Caco-2 (cell line): ENCODE results near the gene LRRC28. TPM values are rescaled to one million over a fixed set of nuclear protein-coding genes. Genes with fewer than 3 reads are reported as not detected.

Source experiments
- BruUV-seq: library from RNA; stranded (reverse); fragments of 400-500 nt; replicated peaks from 2 replicates; lab custom pipeline; 2021; lab: Mats Ljungman, UMichigan
- CTCF ChIA-PET: fragments of 300-600 bp; sonication (Branson Sonifier 250); formaldehyde crosslinking; loops from one replicate; lab custom pipeline; 2022; ENCODE audit warnings: antibody characterized with exemption; lab: Charles Lee
- POLR2A ChIA-PET: fragments of 300-600 bp; sonication (Branson Sonifier 250); formaldehyde crosslinking; loops from one replicate; lab custom pipeline; 2022; ENCODE audit warnings: antibody characterized with exemption; lab: Charles Lee
- DNase-seq, 2 experiments: peaks; one replicate each; pipeline versions ENCODE4 v3.0.0 to v3.0.0-alpha.2; 2020 to 2022
- H3K27me3 ChIP-seq: replicated peaks from 2 replicates; pipeline ENCODE4 v1.6.0; 2011; ENCODE audit warnings: low read length; ENCODE audit not compliant: control insufficient read depth, insufficient read depth
- H3K36me3 ChIP-seq: 2 replicates; pipeline ENCODE4 v1.5.1; 2011; ENCODE audit warnings: low read length; ENCODE audit not compliant: control insufficient read depth, insufficient read depth
- H3K4me1 ChIP-seq: fragments of 250-450 bp; sonication (Bioruptor Pico); 2 replicates; pipeline ENCODE4 v1.5.1; 2020; ENCODE audit warnings: mild to moderate bottlenecking
- H3K4me3 ChIP-seq: 2 replicates; pipeline ENCODE4 v1.5.1; 2011; ENCODE audit warnings: low read depth, mild to moderate bottlenecking, control low read depth, low read length
- H3K9me3 ChIP-seq: fragments of 250-450 bp; sonication (Bioruptor Pico); 2 replicates; pipeline ENCODE4 v1.5.1; 2020; ENCODE audit warnings: mild to moderate bottlenecking, moderate library complexity
- H3K27ac Mint-ChIP-seq: one replicate; pipeline ENCODE4 v1.8.0; 2022; ENCODE audit warnings: mixed read lengths; ENCODE audit not compliant: unreplicated experiment
- H3K27me3 Mint-ChIP-seq: one replicate; pipeline ENCODE4 v1.8.0; 2022; ENCODE audit warnings: mixed read lengths; ENCODE audit not compliant: insufficient read depth, unreplicated experiment
- H3K36me3 Mint-ChIP-seq: one replicate; pipeline ENCODE4 v1.8.0; 2022; ENCODE audit warnings: mild to moderate bottlenecking, mixed read lengths; ENCODE audit not compliant: insufficient read depth, unreplicated experiment
- H3K4me1 Mint-ChIP-seq: one replicate; pipeline ENCODE4 v1.8.0; 2022; ENCODE audit warnings: low read depth, mixed read lengths; ENCODE audit not compliant: unreplicated experiment
- H3K4me3 Mint-ChIP-seq: one replicate; pipeline ENCODE4 v1.8.0; 2022; ENCODE audit warnings: mild to moderate bottlenecking, moderate library complexity, mixed read lengths; ENCODE audit not compliant: unreplicated experiment
- H3K9me3 Mint-ChIP-seq: one replicate; pipeline ENCODE4 v1.8.0; 2022; ENCODE audit warnings: mixed read lengths; ENCODE audit not compliant: unreplicated experiment
- CTCF ChIP-seq, 2 experiments: fragments of 200-600 bp in 1 of 2; IDR thresholded peaks; 1 replicate in 1 of 2; 2 replicates in 1 of 2; pipeline versions ENCODE4 v1.5.1 to v1.8.0; 2011 to 2022; ENCODE audit warnings: antibody characterized with exemption in 1 of 2, control low read depth in 1 of 2, inconsistent platforms in 1 of 2, low read depth in 1 of 2, low read length in 1 of 2, mild to moderate bottlenecking in 1 of 2, moderate library complexity in 1 of 2; ENCODE audit not compliant: insufficient read depth in 1 of 2, severe bottlenecking in 1 of 2, unreplicated experiment in 1 of 2
- intact Hi-C: fragments of 100-400 bp; cut with micrococcal nuclease; formaldehyde crosslinking; loops from one replicate; pipeline ENCODE4 v1.10.0; 2022; ENCODE audit not compliant: unreplicated experiment
- total RNA-seq: library from RNA; stranded (reverse); gene quantifications from 2 replicates; pipeline ENCODE4 v1.2.3, GENCODE V29; 2022

The LRRC28 gene
- total RNA-seq, 1 experiment from 2014 or later: 17.8 TPM

GRCh38 chr15:99408236-99409096 lies 157.2 kb downstream of the LRRC28 start:
- ChIA-PET POLR2A (no interaction called here), CTCF (interaction anchor here (1.4 to 3.1 kb wide), 2 partner anchors 296 to 348 kb away, joined by 6 to 16 read pairs; no protein-coding TSS in a partner anchor)
- DNase-seq: no peak
- Histone ChIP-seq H3K4me3 (no peak overlapping the region), H3K9me3 (no peaks in the 10 kb centered on the region), H3K4me1 (no peaks in the 10 kb centered on the region), H3K36me3 (no peaks in the 10 kb centered on the region), H3K27me3 (no peaks in the 10 kb centered on the region)
- Mint-ChIP-seq H3K27me3 (no peaks in the 10 kb centered on the region), H3K4me1 (no peaks in the 10 kb centered on the region), H3K27ac (no peak overlapping the region), H3K36me3 (no peaks in the 10 kb centered on the region), H3K9me3 (no peaks in the 10 kb centered on the region), H3K4me3 (no peak overlapping the region)
- no peak for TF ChIP-seq CTCF (IDR thresholded peaks at IDR 0.05; ENCODE audit: insufficient read depth in 1 of 2, low read depth in 1 of 2, low read length in 1 of 2, severe bottlenecking in 1 of 2, unreplicated experiment in 1 of 2)
- intact Hi-C loops: loop anchor here (1.0 kb wide), 1 partner anchor 296 kb away; no protein-coding TSS in a partner anchor
- no TSS peak for BruUV-seq

- DNase-seq: peak in 1 of 2 experiments; percentile 28
- no peaks in the 10 kb centered on the region for H3K36me3 Mint-ChIP-seq
- H3K9me3 ChIP-seq: no peaks in the 10 kb centered on the region
- TF ChIP-seq CTCF (IDR thresholded peaks at IDR 0.05; ENCODE audit: insufficient read depth in 1 of 2, low read depth in 1 of 2, low read length in 1 of 2, severe bottlenecking in 1 of 2, unreplicated experiment in 1 of 2): peak; percentile 30 to 48
- H3K27ac Mint-ChIP-seq: no peak overlapping the region
- BruUV-seq: no TSS peak
- no peaks in the 10 kb centered on the region for H3K4me1 Mint-ChIP-seq
- no peaks in the 10 kb centered on the region for H3K9me3 Mint-ChIP-seq
- H3K4me1 ChIP-seq: no peaks in the 10 kb centered on the region
- no peaks in the 10 kb centered on the region for H3K36me3 ChIP-seq
- POLR2A ChIA-PET: no interaction called here
- H3K4me3 Mint-ChIP-seq: no peak overlapping the region
- no peak overlapping the region for H3K4me3 ChIP-seq
- H3K27me3 ChIP-seq: no peaks in the 10 kb centered on the region
- intact Hi-C loops: loop anchor here (1.0 kb wide), 1 partner anchor 295 kb away; no protein-coding TSS in a partner anchor
- CTCF ChIA-PET: interaction anchor here (1.4 to 3.1 kb wide), 2 partner anchors 295 to 347 kb away, joined by 6 to 16 read pairs; no protein-coding TSS in a partner anchor
- H3K27me3 Mint-ChIP-seq: no peaks in the 10 kb centered on the region
Observed at GRCh38 chr15:99409097-99409473, 157.8 kb downstream of the LRRC28 start.

- intact Hi-C loops: loop anchor here (1.0 kb wide), 1 partner anchor 295 kb away; no protein-coding TSS in a partner anchor
- Histone ChIP-seq H3K4me3 (no peak overlapping the region), H3K27me3 (no peaks in the 10 kb centered on the region), H3K9me3 (no peaks in the 10 kb centered on the region), H3K36me3 (no peaks in the 10 kb centered on the region), H3K4me1 (no peaks in the 10 kb centered on the region)
- no TSS peak for BruUV-seq
- no peaks in the 10 kb centered on the region for H3K36me3 Mint-ChIP-seq
- no peak for TF ChIP-seq CTCF (IDR thresholded peaks at IDR 0.05; ENCODE audit: insufficient read depth in 1 of 2, low read depth in 1 of 2, low read length in 1 of 2, severe bottlenecking in 1 of 2, unreplicated experiment in 1 of 2)
- no peak for DNase-seq
- no peaks in the 10 kb centered on the region for H3K9me3 Mint-ChIP-seq
- ChIA-PET POLR2A (no interaction called here), CTCF (interaction anchor here (1.4 to 3.1 kb wide), 2 partner anchors 295 to 347 kb away, joined by 6 to 16 read pairs; no protein-coding TSS in a partner anchor)
- no peaks in the 10 kb centered on the region for H3K27me3 Mint-ChIP-seq
- H3K4me1 Mint-ChIP-seq: no peaks in the 10 kb centered on the region
- no peak overlapping the region for H3K4me3 Mint-ChIP-seq
- no peak overlapping the region for H3K27ac Mint-ChIP-seq
Observed at GRCh38 chr15:99409560-99409959, 158.3 kb downstream of the LRRC28 start.
